HG03575 (cell line): ENCODE measurements around the gene TPRG1.
"Not testable (repeated sequence)": the region's sequence is repeated elsewhere in the genome, so short reads cannot be mapped to it uniquely, and the experiment has no call there.

ENCODE experiments used
- ATAC-seq: cut with Tn5 transposase; IDR thresholded peaks from one replicate; pipeline ENCODE4 v1.9.1; 2021; ENCODE audit not compliant: unreplicated experiment, insufficient number of reproducible peaks, low FRiP score; ENCODE audit errors: extremely low read depth

Gene TPRG1

DNA sequence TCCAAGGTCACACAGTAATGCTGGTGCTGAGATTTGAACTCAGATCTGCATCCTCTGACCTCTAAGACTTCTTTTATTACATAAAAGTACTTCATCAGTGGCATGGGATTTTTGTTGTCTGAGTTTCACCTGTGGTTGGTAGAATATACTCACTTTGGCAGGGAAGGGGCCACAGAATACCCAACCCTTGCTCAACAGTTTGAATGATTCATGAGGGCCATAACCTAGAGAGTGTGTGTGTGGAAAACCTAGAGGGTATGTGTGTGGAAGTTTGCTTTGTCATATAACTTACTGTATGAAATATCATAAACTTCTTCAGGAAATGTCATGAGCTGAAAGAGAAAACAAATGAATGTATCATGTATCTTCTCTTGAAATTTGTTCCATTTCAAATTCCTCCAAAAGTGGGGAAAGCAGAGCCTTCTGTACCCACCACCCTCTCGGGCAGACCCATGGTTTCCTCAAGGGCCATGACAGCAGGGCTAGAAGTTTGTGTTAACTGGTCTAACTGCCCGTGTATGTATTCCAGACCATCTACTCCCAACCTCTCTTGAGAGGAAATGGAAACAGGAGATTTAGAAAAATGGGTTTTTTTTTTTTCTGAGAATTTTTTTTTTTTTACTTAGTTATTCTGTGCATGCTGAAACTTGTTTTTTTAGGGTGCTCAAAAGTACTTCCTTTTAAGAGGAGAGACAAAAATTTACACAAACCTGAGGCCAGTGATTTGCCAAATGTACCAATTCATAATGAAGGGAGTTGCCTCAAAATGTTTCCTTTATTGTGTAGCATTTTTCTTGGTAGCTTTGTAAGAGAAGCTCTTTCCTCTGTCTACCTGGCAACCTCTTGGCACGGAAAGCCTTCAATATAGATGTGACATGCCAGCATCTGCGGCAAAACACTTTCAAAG lies 127.0 kb downstream of the TPRG1 start:
- no peak for ATAC-seq

- no peak for ATAC-seq
Observed at GRCh38 chr3:189300345-189300744, 128.6 kb downstream of the TPRG1 start.

GRCh38 chr3:189301479-189301878 lies 129.7 kb downstream of the TPRG1 start:
- no peak for ATAC-seq

DNA sequence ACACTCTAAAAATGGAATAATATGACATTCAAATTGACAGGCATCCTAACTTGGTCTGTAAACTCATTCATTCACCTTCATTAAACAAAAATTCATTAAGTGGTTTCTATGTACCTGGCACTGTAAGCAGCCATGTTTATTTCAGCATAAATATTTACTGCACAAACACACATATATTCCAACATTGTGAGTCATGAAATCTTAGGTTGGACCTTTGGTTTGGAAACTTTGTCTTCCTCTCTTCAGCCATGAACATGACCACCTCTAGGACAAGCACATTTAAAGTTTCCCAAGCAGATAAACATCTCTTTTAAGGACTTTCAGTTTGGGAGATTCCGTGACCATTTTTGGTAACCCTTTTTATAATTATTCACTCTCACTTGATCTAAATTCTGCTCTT lies 131.8 kb downstream of the TPRG1 start:
- no peak for ATAC-seq

- ATAC-seq = no peak
Observed at GRCh38 chr3:189304465-189305351, 132.9 kb downstream of the TPRG1 start.

- no peak for ATAC-seq
Observed at GRCh38 chr3:189305412-189305811, 133.6 kb downstream of the TPRG1 start.

GRCh38 chr3:189307963-189308362 lies 136.2 kb downstream of the TPRG1 start:
- ATAC-seq = no peak

GRCh38 chr3:189308608-189309007 lies 136.8 kb downstream of the TPRG1 start:
- no peak for ATAC-seq

DNA sequence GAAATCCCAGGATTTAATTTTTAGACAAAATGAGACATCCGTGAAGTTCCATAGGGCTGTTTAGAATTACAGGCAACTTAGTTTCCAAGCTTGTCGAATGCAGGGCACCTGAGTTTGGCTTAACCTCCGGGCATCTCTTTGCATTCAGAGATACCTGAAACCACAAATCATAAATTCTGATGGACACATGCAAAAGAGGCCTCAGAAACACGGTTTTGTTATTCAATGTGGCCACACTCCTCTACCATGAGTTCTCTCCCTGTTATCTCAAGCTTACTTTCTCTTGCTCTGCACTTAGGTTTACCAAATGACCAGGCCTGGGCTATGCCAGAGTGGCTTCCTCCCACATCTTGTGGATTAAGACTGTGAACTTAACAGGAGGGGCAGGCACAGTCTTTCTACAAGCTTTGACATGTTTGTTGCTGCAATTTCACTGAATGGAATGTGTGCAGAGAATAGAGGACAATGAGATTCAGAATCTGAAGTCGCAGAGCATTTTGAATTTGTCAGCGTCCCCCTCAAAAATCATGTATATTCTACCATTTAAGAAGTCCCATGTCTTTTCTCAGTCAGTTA lies 137.7 kb downstream of the TPRG1 start:
- ATAC-seq = no peak

DNA sequence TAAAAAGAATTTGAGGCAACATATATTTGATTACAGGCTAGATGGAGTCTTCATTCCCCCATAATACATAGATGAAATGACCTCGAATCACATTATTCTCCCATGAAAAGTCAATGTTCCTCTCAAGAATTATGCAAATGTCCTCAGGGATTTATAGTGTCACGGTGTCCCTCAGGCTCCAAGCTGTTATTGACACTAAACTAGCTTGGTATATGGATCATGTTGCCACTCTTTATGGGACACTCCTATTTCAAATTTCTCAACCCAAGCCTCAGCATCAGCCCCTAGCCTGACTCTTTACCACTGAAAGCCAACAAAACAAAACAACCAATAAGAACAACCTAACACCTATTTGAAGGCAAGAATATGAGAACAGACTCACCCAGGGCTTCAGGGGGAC lies 139.8 kb downstream of the TPRG1 start:
- no peak for ATAC-seq

DNA sequence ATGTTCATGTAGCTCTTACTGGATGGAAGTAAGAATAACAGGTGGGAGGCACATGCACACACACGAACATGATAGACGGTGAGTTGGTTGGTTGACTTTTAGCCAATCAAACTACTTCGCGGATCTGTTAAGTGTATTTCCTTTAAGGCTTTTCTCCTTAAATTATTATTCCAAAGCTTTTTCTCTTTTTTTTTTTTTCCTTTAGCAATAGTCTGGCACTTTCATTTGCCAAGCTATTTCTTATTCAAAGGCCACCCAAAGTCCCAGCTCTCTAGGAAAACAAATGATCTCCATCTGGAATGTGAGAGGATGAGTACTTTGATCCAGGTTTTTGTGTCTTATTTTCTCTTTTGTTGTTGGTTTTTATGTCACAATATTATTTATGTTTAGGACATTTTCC lies 141.1 kb downstream of the TPRG1 start:
- ATAC-seq = no peak

DNA sequence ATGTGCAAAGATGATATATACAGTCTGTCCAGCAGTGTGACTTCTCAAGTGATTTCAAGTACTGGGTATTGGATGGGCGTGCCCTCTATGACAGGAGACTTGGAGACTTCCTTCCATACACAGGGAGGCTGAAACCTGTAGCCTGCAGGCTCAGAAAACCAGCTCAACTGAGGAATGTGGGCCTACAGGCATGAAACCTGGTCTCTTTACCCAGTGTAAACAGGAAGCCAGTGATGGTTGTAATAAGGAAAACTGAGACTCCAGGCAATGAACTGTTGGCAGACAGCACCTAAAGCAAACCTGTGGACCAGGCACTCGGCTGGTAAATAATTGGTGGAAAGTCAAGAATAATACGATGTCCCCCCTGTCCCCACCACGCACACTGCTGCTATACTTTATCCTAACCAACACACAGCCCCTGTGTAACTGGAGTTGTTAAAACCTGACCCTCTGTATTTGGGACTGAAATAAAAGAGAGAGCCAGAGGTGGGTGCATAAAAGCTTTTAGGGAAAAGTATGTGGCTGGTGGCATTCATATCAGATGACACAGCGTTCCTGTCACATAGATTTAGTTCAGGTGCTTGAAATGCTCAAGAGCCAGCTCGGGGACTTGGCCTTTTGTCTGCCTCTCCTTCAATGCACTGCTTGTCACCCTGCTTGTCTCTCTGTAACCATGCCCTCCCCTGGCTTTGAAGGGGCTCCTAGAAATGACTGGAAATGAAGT lies 144.7 kb downstream of the TPRG1 start:
- no peak for ATAC-seq

DNA sequence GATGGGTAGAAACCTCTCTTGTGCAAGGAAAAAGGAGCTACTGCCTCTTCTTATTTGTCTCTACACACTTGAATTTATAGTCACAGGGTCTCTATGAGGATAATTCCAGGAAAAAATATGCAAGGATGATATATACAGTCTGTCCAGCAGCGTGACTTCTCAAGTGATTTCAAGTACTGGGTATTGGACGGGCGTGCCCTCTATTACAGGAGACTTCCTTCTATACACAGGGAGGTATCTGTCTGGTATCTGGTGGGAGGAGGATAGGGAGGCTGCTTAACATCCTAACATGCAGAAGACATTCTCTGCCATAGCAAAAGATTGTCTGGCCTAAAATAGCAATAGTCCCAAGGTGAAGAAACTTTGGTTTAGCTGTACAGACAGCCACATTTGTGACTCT lies 146.1 kb downstream of the TPRG1 start:
- ATAC-seq = no peak

GRCh38 chr3:189320511-189320910 lies 148.7 kb downstream of the TPRG1 start:
- no peak for ATAC-seq

GRCh38 chr3:189322339-189322738 lies 150.6 kb downstream of the TPRG1 start:
- ATAC-seq = no peak

GRCh38 chr3:189324538-189325138 lies 152.9 kb downstream of the TPRG1 start:
- peak; percentile 99 for ATAC-seq

GRCh38 chr3:189325454-189325853 lies 153.7 kb downstream of the TPRG1 start:
- no peak for ATAC-seq

- ATAC-seq = not testable (repeated sequence)
Observed at GRCh38 chr3:189329630-189330029, 157.9 kb downstream of the TPRG1 start.

GRCh38 chr3:189330066-189330465 lies 158.3 kb downstream of the TPRG1 start:
- no peak for ATAC-seq
